K562 (cell line): ENCODE results near the gene ADM2. TPM values are rescaled to one million over a fixed set of nuclear protein-coding genes. Genes with fewer than 3 reads are reported as not detected.

ENCODE experiments used
- ARID3A ChIP-seq: IDR thresholded peaks from 2 replicates; pipeline ENCODE4 v1.6.1; 2012; ENCODE audit warnings: low read depth, low read length, improper control_type of control experiment, borderline replicate concordance
- BCLAF1 ChIP-seq, 2 experiments: fragments of 450-650 bp in 1 of 2; IDR thresholded peaks; 2 replicates each; pipeline ENCODE4 v1.6.1; 2011 to 2017; ENCODE audit warnings: low read depth in 2 of 2, antibody characterized with exemption in 1 of 2, borderline replicate concordance in 1 of 2, low read length in 1 of 2, mild to moderate bottlenecking in 1 of 2, mixed read lengths in 1 of 2; ENCODE audit not compliant: control insufficient read depth in 1 of 2
- CC2D1A ChIP-seq: fragments of 450-650 bp; IDR thresholded peaks from 2 replicates; pipeline ENCODE4 v1.6.1; 2017; ENCODE audit warnings: mild to moderate bottlenecking
- E2F1 ChIP-seq: sonication (generic); formaldehyde crosslinking; IDR thresholded peaks from 2 replicates; pipeline ENCODE4 v1.8.1; 2023; ENCODE audit warnings: mild to moderate bottlenecking, missing genetic modification reagents, moderate library complexity
- E2F8 ChIP-seq: fragments of 450-650 bp; IDR thresholded peaks from 2 replicates; pipeline ENCODE4 v1.7.1; 2018; ENCODE audit warnings: mild to moderate bottlenecking, low read depth; ENCODE audit not compliant: partially characterized antibody
- EWSR1 ChIP-seq: fragments of 450-650 bp; IDR thresholded peaks from 2 replicates; pipeline ENCODE4 v1.6.1; 2018; ENCODE audit warnings: borderline replicate concordance, mild to moderate bottlenecking, low read depth, moderate library complexity; ENCODE audit not compliant: partially characterized antibody
- FOXK1 ChIP-seq: sonication (generic); formaldehyde crosslinking; IDR thresholded peaks from 2 replicates; pipeline ENCODE4 v1.8.0; 2022; ENCODE audit warnings: missing genetic modification reagents, mild to moderate bottlenecking, borderline replicate concordance
- FOXM1 ChIP-seq, 2 experiments: fragments of 450-650 bp in 1 of 2; sonication (generic) in 1 of 2; formaldehyde crosslinking in 1 of 2; IDR thresholded peaks; 2 replicates each; pipeline versions ENCODE4 v1.6.1 to v1.9.0; 2017 to 2022; ENCODE audit warnings: low read depth in 2 of 2, mild to moderate bottlenecking in 2 of 2, missing genetic modification reagents in 1 of 2, moderate library complexity in 1 of 2
- HOXB6 ChIP-seq: fragments of 250-450 bp; sonication (Bioruptor Pico); IDR thresholded peaks from 2 replicates; pipeline ENCODE4 v1.5.1; 2022; ENCODE audit warnings: mild to moderate bottlenecking, borderline replicate concordance
- NELFE ChIP-seq: IDR thresholded peaks from 2 replicates; pipeline ENCODE4 v1.6.1; 2011; ENCODE audit warnings: mild to moderate bottlenecking; ENCODE audit not compliant: insufficient read depth, insufficient read length
- SMARCE1 ChIP-seq: fragments of 450-650 bp; IDR thresholded peaks from 2 replicates; pipeline ENCODE4 v1.7.1; 2016; ENCODE audit warnings: mild to moderate bottlenecking
- TARDBP ChIP-seq: fragments of 450-650 bp; IDR thresholded peaks from 2 replicates; pipeline ENCODE4 v1.6.1; 2016
- TCF15 ChIP-seq: fragments of 250-450 bp; sonication (Bioruptor Pico); IDR thresholded peaks from 2 replicates; pipeline ENCODE4 v1.8.0; 2022; ENCODE audit warnings: moderate library complexity, mild to moderate bottlenecking, inconsistent platforms
- XRCC4 ChIP-seq: IDR thresholded peaks from one replicate; pipeline ENCODE4 v1.6.1; 2011; ENCODE audit not compliant: insufficient read depth, insufficient read length; ENCODE audit errors: extremely low read depth
- ZBTB2 ChIP-seq: fragments of 450-650 bp; IDR thresholded peaks from 2 replicates; pipeline ENCODE4 v1.6.1; 2016; ENCODE audit warnings: antibody characterized with exemption
- ZNF584 ChIP-seq: fragments of 200-800 bp; sonication (Bioruptor generic); IDR thresholded peaks from 2 replicates; pipeline ENCODE4 v1.6.1; 2016; ENCODE audit warnings: low read depth, mild to moderate bottlenecking, missing genetic modification characterization, missing compliant biosample characterization
- polyA plus RNA-seq, 8 experiments: library from polyadenylated mRNA; depleted of rRNA in 4 of 8; stranded (reverse) in 5 of 8; unstranded in 3 of 8; fragments of >200 nt; fragmentation: Nextera tagmentation in 2 of 8; fragmentation: Illumina TruSeq in 1 of 8; extraction: Ambion mirVana in 2 of 8; extraction: Trizol in 1 of 8; gene quantifications; 2 replicates each; pipeline versions ENCODE4 v1.2.1 to v1.2.3, GENCODE V29; 2011 to 2014; ENCODE audit warnings: inconsistent platforms in 1 of 8, missing spikeins in 1 of 8
- total RNA-seq, 7 experiments: library from RNA; depleted of rRNA in 6 of 7; stranded (reverse); fragments of >200 nt in 6 of 7; fragmentation: Illumina TruSeq in 2 of 7; extraction: Trizol in 2 of 7; gene quantifications; 2 replicates each; pipeline versions ENCODE4 v1.2.1 to v1.2.3, GENCODE V29; 2011 to 2021; ENCODE audit warnings: low replicate concordance in 1 of 7

Gene ADM2
- total and polyA plus RNA-seq, 9 of the 15 experiments (the other 6 are each of a cell fraction or from before 2014, with no cell fraction given): 0.11 to 5.1 (median 0.38) TPM

- TF ChIP-seq E2F8: no peak
- no peak for TF ChIP-seq ZBTB2
- no peak for TF ChIP-seq BCLAF1 (IDR thresholded peaks at IDR 0.05; ENCODE audit: borderline replicate concordance in 1 of 2, control insufficient read depth in 1 of 2, low read depth in 2 of 2, low read length in 1 of 2)
- TF ChIP-seq EWSR1: no peak
- TF ChIP-seq FOXM1 (IDR thresholded peaks at IDR 0.05; ENCODE audit: low read depth): no peak
- TF ChIP-seq FOXM1 (CRISPR knock-in tag; IDR thresholded peaks at IDR 0.05; ENCODE audit: low read depth): no peak
- TF ChIP-seq ARID3A: no peak
- peak; percentile 48; the same call in 1 of the 2 replicates for TF ChIP-seq E2F1 (CRISPR knock-in tag)
- TF ChIP-seq CC2D1A: no peak; the same call in 1 of the 2 replicates
- TF ChIP-seq TCF15 (CRISPR knock-in tag): no peak
- TF ChIP-seq HOXB6 (CRISPR knock-in tag): no peak
- TF ChIP-seq TARDBP: no peak
- TF ChIP-seq XRCC4: no peak
- no peak for TF ChIP-seq NELFE
- no peak for TF ChIP-seq ZNF584 (CRISPR knock-in tag)
- TF ChIP-seq SMARCE1: no peak
- no peak for TF ChIP-seq FOXK1 (CRISPR knock-in tag)
Measured at GRCh38 chr22:50498322-50498890, 17.1 kb downstream of the ADM2 start (continued).
